HepG2 (cell line): ENCODE results near the gene SPDL1. TPM values are rescaled to one million over a fixed set of nuclear protein-coding genes. Genes with fewer than 3 reads are reported as not detected.

Source experiments
- ATAC-seq: fragments of 200-7000 bp; cut with Tn5 transposase; 3 replicates; pipeline ENCODE4 v1.9.1; 2020; ENCODE audit warnings: mild to moderate bottlenecking, moderate library complexity
- BruUV-seq: library from RNA; stranded (reverse); fragments of 400-500 nt; replicated peaks from 2 replicates; lab custom pipeline; 2021; lab: Mats Ljungman, UMichigan
- CTCF ChIA-PET: fragments of 300-600 bp; formaldehyde crosslinking; extraction: SDS; loops from one replicate; lab custom pipeline; 2021; ENCODE audit warnings: low total read pairs, inconsistent platforms, low intra/inter-chr PET ratio; lab: Yijun Ruan, JAX
- POLR2A ChIA-PET: fragments of 350-600 bp; sonication (Branson Sonifier 250); formaldehyde crosslinking; loops from one replicate; lab custom pipeline; 2020; ENCODE audit warnings: antibody characterized with exemption, inconsistent platforms; lab: Yijun Ruan, JAX
- DNase-seq: peaks from one replicate; pipeline ENCODE4 v3.0.0-alpha.2; 2015; ENCODE audit warnings: low spot score
- FAIRE-seq: peaks from 3 replicates; lab custom pipeline; 2011; peaks lifted over from hg19 to GRCh38; lab: Jason Lieb, UNC
- H2AFZ ChIP-seq: one replicate; pipeline ENCODE4 v1.6.1; 2011; ENCODE audit warnings: low read length, inconsistent platforms
- H3K27ac ChIP-seq: fragments of 300-600 bp; 3 replicates; pipeline ENCODE4 v1.8.0; 2011; ENCODE audit warnings: mixed run types, mild to moderate bottlenecking, mixed read lengths, low read length, inconsistent platforms; ENCODE audit not compliant: insufficient read depth; ENCODE audit errors: extremely low read length
- H3K27me3 ChIP-seq, 2 experiments: fragments of 200-600 bp in 1 of 2; 2 replicates in 1 of 2; 3 replicates in 1 of 2; pipeline versions ENCODE4 v1.6.0 to v1.8.0; 2011; ENCODE audit warnings: low read length in 2 of 2, mild to moderate bottlenecking in 2 of 2, moderate library complexity in 2 of 2, inconsistent platforms in 1 of 2; ENCODE audit not compliant: insufficient read depth in 2 of 2, control insufficient read depth in 1 of 2
- H3K36me3 ChIP-seq, 2 experiments: fragments of 200-600 bp in 1 of 2; replicated peaks in 1 of 2; 2 replicates in 1 of 2; 3 replicates in 1 of 2; pipeline versions ENCODE4 v1.5.1 to v1.8.0; 2011; ENCODE audit warnings: low read length in 2 of 2, inconsistent platforms in 1 of 2; ENCODE audit not compliant: insufficient read depth in 2 of 2, control insufficient read depth in 1 of 2
- H3K4me1 ChIP-seq: 2 replicates; pipeline ENCODE4 v1.5.1; 2012; ENCODE audit warnings: low read length, inconsistent platforms; ENCODE audit not compliant: insufficient read depth
- H3K4me2 ChIP-seq: 2 replicates; pipeline ENCODE4 v1.6.0; 2011; ENCODE audit warnings: low read depth, low read length, inconsistent platforms
- H3K4me3 ChIP-seq, 3 experiments: fragments of 200-600 bp in 1 of 3; sonication (generic), shearing (Covaris generic) in 1 of 3; replicated peaks in 1 of 3; 2 replicates each; pipeline ENCODE4 v1.5.1; 2011 to 2016; ENCODE audit warnings: low read length in 3 of 3, inconsistent platforms in 2 of 3, low read depth in 2 of 3, mild to moderate bottlenecking in 2 of 3, control low read depth in 1 of 3, mixed read lengths in 1 of 3; ENCODE audit not compliant: insufficient read depth in 1 of 3
- H3K79me2 ChIP-seq: one replicate; pipeline ENCODE4 v1.6.1; 2011; ENCODE audit warnings: low read length, inconsistent platforms; ENCODE audit not compliant: insufficient read depth
- H3K9ac ChIP-seq: 2 replicates; pipeline ENCODE4 v1.6.0; 2011; ENCODE audit warnings: mild to moderate bottlenecking, low read depth, low read length, inconsistent platforms; ENCODE audit not compliant: insufficient read depth
- H3K9me3 ChIP-seq: 2 replicates; pipeline ENCODE4 v1.5.1; 2012; ENCODE audit warnings: mild to moderate bottlenecking, low read length
- H4K20me1 ChIP-seq: 2 replicates; pipeline ENCODE4 v1.6.0; 2011; ENCODE audit warnings: inconsistent platforms, mild to moderate bottlenecking, low read length, moderate library complexity; ENCODE audit not compliant: insufficient read depth
- ASH2L ChIP-seq: fragments of 300-600, 200-600 bp; sonication (generic); IDR thresholded peaks from 2 replicates; pipeline ENCODE4 v1.7.0; 2017; ENCODE audit warnings: low read depth, mild to moderate bottlenecking, moderate library complexity, mixed read lengths, low read length; ENCODE audit not compliant: insufficient read length
- HDAC6 ChIP-seq: fragments of 200-600 bp; sonication (generic); IDR thresholded peaks from 2 replicates; pipeline ENCODE4 v1.7.0; 2017; ENCODE audit warnings: mild to moderate bottlenecking, antibody characterized with exemption, low read length, low read depth
- HNRNPL ChIP-seq: fragments of 200-400 bp; formaldehyde crosslinking; IDR thresholded peaks from 2 replicates; pipeline ENCODE4 v1.6.1; 2017; ENCODE audit warnings: mild to moderate bottlenecking, low read depth, low read length
- JUND ChIP-seq: sonication (generic); formaldehyde crosslinking; IDR thresholded peaks from 2 replicates; pipeline ENCODE4 v1.8.0; 2022; ENCODE audit warnings: mild to moderate bottlenecking, missing genetic modification reagents
- MAF1 ChIP-seq: sonication (generic); formaldehyde crosslinking; IDR thresholded peaks from 2 replicates; pipeline ENCODE4 v1.5.0; 2020; ENCODE audit warnings: missing genetic modification reagents, borderline replicate concordance
- RAD21 ChIP-seq: fragments of 450-650 bp; formaldehyde crosslinking; IDR thresholded peaks from 2 replicates; pipeline ENCODE4 v1.5.0; 2020; ENCODE audit warnings: mild to moderate bottlenecking
- RFXANK ChIP-seq: IDR thresholded peaks from 2 replicates; pipeline ENCODE4 v1.6.1; 2016
- ZBTB42 ChIP-seq: sonication (generic); formaldehyde crosslinking; IDR thresholded peaks from 2 replicates; pipeline ENCODE4 v1.5.0; 2020; ENCODE audit warnings: mild to moderate bottlenecking, missing genetic modification reagents
- ZNF510 ChIP-seq: sonication (generic); formaldehyde crosslinking; IDR thresholded peaks from 2 replicates; pipeline ENCODE4 v1.4.0; 2020; ENCODE audit warnings: low read depth, mild to moderate bottlenecking, missing genetic modification reagents
- WGBS: methylation state at CpG from one replicate; pipeline ENCODE4 v1.1.6; 2017; ENCODE audit warnings: low lambda C conversion rate; 5-methylcytosine and 5-hydroxymethylcytosine counted together
- in situ Hi-C: cut with HindIII; loops from 2 replicates; pipeline ENCODE4 v1.10.0; 2017; ENCODE audit warnings: low pct_unique_long_range_greater_than_20kb; ENCODE audit not compliant: extremely low pct_ligation_motif_present
- intact Hi-C: fragments of 100-400 bp; cut with micrococcal nuclease; formaldehyde crosslinking; loops from one replicate; pipeline ENCODE4 v1.10.0; 2022; ENCODE audit not compliant: unreplicated experiment
- polyA plus RNA-seq, 8 experiments: library from polyadenylated mRNA; depleted of rRNA in 3 of 8; stranded (reverse) in 7 of 8; unstranded in 1 of 8; fragments of >200 nt; fragmentation: Illumina TruSeq in 4 of 8; extraction: Trizol in 4 of 8; gene quantifications; 2 replicates each; pipeline versions ENCODE4 v1.2.1 to v1.2.3, GENCODE V29; 2011 to 2016; ENCODE audit warnings: low read depth in 4 of 8, missing spikeins in 1 of 8, mixed read lengths in 1 of 8; ENCODE audit not compliant: insufficient read depth in 1 of 8
- total RNA-seq, 5 experiments: library from RNA; depleted of rRNA; stranded (reverse); fragments of >200 nt; fragmentation: Illumina TruSeq; extraction: Trizol; gene quantifications; 2 replicates each; pipeline ENCODE4 v1.2.3, GENCODE V29; 2016; ENCODE audit warnings: low read depth in 1 of 5
- TF ChIP-seq, protein P1 (sequence below), 2 experiments: IDR thresholded peaks; 2 replicates each; pipeline ENCODE4 v1.6.1; 2011 to 2012; ENCODE audit warnings: low read length in 2 of 2, borderline replicate concordance in 1 of 2, low read depth in 1 of 2, mild to moderate bottlenecking in 1 of 2, moderate library complexity in 1 of 2
- TF ChIP-seq, protein P2 (sequence below), 2 experiments: sonication (generic) in 1 of 2; formaldehyde crosslinking in 1 of 2; IDR thresholded peaks; 2 replicates each; pipeline versions ENCODE4 v1.4.0 to v1.6.1; 2018 to 2020; ENCODE audit warnings: missing genetic modification reagents in 2 of 2, borderline replicate concordance in 1 of 2, low read depth in 1 of 2, mild to moderate bottlenecking in 1 of 2, missing biosample characterization in 1 of 2
- TF ChIP-seq, protein P3 (sequence below): sonication (generic); formaldehyde crosslinking; IDR thresholded peaks from 2 replicates; pipeline ENCODE4 v1.4.0; 2020; ENCODE audit warnings: mild to moderate bottlenecking, missing genetic modification reagents

SPDL1 gene
- total and polyA plus RNA-seq, 2 of the 13 experiments (the other 11 are each of a cell fraction or from before 2014, with no cell fraction given) = 10.9 to 36.6 TPM

DNA sequence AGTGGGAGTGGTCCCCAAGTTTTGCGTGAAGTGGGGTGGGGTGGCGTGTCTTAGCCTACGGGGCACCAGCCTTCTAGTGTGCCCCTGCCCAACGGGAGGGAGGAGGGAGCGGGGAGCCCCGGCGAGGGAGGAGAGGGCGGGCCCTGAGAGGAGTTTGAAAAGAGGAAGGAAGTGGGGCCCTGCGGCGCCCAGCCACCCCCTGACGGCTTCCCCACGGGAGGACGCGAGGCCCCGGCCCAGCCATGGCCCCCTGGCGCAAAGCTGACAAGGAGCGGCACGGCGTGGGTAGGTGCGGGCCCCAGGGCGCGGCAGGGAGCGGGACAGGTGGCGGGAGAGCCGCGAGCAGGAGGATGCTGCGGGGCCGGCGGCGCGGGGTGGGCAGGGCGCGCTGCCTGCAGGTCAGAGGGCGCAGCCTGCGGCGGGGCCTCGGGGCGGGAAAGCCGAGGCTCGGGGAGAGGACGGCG, 53.5 kb downstream of the SPDL1 start, which contains the start of gene DOCK2:
Gene DOCK2, plus strand, starts transcription at position 191 of the 464 bp plus-strand sequence. Its CDS starts 52 bp downstream, at position 243.
- BruUV-seq = no TSS peak
- H3K27ac ChIP-seq = no peak within 1 kb of the TSS
- TF ChIP-seq RAD21 (CRISPR knock-in tag) = no peak
- in situ Hi-C loops (no loop called here), intact Hi-C loops (no loop called here)
- no peaks in the 10 kb centered on the region for H3K36me3 ChIP-seq
- H3K27me3 ChIP-seq = no peaks in the 10 kb centered on the region; a peak in 2 of 5 replicates
- H3K4me2 ChIP-seq = no peak within 1 kb of the TSS
- no peak within 1 kb of the TSS for H3K9ac ChIP-seq
- H2AFZ ChIP-seq = no peak within 1 kb of the TSS
- H3K79me2 ChIP-seq = no peaks in the 10 kb centered on the region
- POLR2A ChIA-PET = no interaction called here
- CTCF ChIA-PET = no interaction called here
- no peaks in the 10 kb centered on the region for H3K9me3 ChIP-seq
- no peak within 1 kb of the TSS for H3K4me3 ChIP-seq
- DNase-seq = no peak
- no peaks in the 10 kb centered on the region for H4K20me1 ChIP-seq
- ATAC-seq = no peak
- H3K4me1 ChIP-seq = no peaks in the 10 kb centered on the region
- no peak for FAIRE-seq
- 62% methylated on average over 20 of the region's 42 CpGs for WGBS

DNA sequence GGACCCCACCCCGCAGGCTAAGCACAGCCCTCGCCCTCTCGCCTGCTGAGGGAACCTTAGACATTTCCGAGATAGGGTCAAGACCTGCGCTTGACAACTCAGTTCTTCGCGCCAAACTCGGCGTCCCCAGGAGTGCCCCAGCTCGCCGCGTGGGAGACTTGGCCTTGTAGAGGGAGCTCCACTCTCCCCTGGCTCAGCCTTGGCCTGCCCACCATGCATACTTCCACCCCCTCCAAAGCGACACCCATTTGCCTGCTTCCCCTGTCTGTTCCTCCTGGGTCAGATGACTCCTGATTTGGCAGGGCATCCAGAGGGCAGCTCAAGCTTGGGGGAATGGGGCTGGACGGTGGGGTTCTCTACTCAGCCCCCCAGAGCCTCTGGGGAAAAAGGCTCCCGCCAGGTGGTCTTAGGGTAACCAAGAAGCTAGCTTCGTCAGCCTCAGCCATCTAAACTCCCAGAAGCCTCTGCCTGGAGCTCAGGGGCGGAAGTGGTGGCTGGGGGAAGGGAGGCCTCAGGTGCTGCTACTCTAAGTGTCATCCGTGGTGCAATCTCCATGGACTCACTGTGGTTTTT, 54.1 kb downstream of the SPDL1 start:
- Histone ChIP-seq H4K20me1 (no peaks in the 10 kb centered on the region), H3K27ac (no peak overlapping the region), H3K4me1 (no peaks in the 10 kb centered on the region), H3K36me3 (no peaks in the 10 kb centered on the region), H3K27me3 (no peaks in the 10 kb centered on the region; a peak in 2 of 5 replicates), H3K4me2 (no peak overlapping the region), H3K4me3 (no peak overlapping the region), H3K79me2 (no peaks in the 10 kb centered on the region), H3K9ac (no peak overlapping the region), H2AFZ (no peak overlapping the region), H3K9me3 (no peaks in the 10 kb centered on the region)
- in situ Hi-C loops (no loop called here), intact Hi-C loops (no loop called here)
- 57% methylated on average over 13 of the region's 18 CpGs for WGBS
- ATAC-seq (no peak), FAIRE-seq (no peak), DNase-seq (no peak)
- BruUV-seq = no TSS peak
- ChIA-PET CTCF (no interaction called here), POLR2A (no interaction called here)
- TF ChIP-seq ZBTB42 = no peak
- TF ChIP-seq HDAC6 = no peak
- no peak for TF ChIP-seq ZNF510 (CRISPR knock-in tag)
- TF ChIP-seq, protein P1, sequence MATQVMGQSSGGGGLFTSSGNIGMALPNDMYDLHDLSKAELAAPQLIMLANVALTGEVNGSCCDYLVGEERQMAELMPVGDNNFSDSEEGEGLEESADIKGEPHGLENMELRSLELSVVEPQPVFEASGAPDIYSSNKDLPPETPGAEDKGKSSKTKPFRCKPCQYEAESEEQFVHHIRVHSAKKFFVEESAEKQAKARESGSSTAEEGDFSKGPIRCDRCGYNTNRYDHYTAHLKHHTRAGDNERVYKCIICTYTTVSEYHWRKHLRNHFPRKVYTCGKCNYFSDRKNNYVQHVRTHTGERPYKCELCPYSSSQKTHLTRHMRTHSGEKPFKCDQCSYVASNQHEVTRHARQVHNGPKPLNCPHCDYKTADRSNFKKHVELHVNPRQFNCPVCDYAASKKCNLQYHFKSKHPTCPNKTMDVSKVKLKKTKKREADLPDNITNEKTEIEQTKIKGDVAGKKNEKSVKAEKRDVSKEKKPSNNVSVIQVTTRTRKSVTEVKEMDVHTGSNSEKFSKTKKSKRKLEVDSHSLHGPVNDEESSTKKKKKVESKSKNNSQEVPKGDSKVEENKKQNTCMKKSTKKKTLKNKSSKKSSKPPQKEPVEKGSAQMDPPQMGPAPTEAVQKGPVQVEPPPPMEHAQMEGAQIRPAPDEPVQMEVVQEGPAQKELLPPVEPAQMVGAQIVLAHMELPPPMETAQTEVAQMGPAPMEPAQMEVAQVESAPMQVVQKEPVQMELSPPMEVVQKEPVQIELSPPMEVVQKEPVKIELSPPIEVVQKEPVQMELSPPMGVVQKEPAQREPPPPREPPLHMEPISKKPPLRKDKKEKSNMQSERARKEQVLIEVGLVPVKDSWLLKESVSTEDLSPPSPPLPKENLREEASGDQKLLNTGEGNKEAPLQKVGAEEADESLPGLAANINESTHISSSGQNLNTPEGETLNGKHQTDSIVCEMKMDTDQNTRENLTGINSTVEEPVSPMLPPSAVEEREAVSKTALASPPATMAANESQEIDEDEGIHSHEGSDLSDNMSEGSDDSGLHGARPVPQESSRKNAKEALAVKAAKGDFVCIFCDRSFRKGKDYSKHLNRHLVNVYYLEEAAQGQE (IDR thresholded peaks at IDR 0.05; ENCODE audit: borderline replicate concordance in 1 of 2, low read depth in 1 of 2, low read length in 2 of 2) = no peak
- TF ChIP-seq HNRNPL = no peak
- TF ChIP-seq, protein P2, sequence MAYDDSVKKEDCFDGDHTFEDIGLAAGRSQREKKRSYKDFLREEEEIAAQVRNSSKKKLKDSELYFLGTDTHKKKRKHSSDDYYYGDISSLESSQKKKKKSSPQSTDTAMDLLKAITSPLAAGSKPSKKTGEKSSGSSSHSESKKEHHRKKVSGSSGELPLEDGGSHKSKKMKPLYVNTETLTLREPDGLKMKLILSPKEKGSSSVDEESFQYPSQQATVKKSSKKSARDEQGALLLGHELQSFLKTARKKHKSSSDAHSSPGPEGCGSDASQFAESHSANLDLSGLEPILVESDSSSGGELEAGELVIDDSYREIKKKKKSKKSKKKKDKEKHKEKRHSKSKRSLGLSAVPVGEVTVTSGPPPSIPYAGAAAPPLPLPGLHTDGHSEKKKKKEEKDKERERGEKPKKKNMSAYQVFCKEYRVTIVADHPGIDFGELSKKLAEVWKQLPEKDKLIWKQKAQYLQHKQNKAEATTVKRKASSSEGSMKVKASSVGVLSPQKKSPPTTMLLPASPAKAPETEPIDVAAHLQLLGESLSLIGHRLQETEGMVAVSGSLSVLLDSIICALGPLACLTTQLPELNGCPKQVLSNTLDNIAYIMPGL (CRISPR knock-in tag; IDR thresholded peaks at IDR 0.05; ENCODE audit: borderline replicate concordance in 1 of 2, low read depth in 1 of 2) = no peak
- TF ChIP-seq, protein P3, sequence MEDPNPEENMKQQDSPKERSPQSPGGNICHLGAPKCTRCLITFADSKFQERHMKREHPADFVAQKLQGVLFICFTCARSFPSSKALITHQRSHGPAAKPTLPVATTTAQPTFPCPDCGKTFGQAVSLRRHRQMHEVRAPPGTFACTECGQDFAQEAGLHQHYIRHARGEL = no peak
- no peak for TF ChIP-seq RFXANK (CRISPR knock-in tag)
- TF ChIP-seq MAF1 (CRISPR knock-in tag) = no peak
- no peak for TF ChIP-seq JUND (CRISPR knock-in tag)
- TF ChIP-seq ASH2L = no peak
